ENCODE results near the gene GRM4.
"Not testable (repeated sequence)": the region's sequence is repeated elsewhere in the genome, so short reads cannot be mapped to it uniquely, and the experiment has no call there.

Gene GRM4

DNA sequence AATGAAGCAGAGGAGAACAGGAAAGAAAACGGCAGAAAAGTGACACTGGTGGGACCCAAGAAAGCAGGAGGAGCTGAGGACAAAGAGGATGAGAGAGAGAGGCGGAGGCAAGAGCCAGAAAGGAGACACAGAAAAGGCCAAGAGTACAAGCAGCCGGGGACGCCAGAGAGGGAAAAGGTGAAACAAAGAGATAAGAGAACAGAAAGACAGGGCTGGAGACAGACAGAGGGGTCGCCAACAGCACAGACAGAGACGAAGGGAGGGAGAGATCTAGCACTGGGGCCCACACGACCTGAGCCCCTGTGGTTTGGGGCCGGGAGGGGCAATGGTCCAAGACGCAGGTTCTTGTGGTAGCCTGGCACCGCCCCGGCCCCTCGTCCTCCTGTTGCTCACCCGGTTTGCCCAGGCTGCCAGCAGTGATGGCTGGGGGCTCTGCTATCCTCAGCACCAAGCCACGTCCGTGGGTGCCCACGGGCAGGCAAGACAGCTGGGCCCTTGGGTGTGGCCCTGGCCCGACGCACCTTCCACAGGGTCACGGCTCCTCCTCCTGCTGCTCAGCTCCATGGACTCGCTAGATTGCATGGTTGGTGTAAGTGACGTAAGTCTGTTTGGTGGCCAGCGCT, 123.5 kb downstream of the GRM4 start:
- no peak for DNase-seq (ENCODE audit: low read depth in 2 of 2)

DNA sequence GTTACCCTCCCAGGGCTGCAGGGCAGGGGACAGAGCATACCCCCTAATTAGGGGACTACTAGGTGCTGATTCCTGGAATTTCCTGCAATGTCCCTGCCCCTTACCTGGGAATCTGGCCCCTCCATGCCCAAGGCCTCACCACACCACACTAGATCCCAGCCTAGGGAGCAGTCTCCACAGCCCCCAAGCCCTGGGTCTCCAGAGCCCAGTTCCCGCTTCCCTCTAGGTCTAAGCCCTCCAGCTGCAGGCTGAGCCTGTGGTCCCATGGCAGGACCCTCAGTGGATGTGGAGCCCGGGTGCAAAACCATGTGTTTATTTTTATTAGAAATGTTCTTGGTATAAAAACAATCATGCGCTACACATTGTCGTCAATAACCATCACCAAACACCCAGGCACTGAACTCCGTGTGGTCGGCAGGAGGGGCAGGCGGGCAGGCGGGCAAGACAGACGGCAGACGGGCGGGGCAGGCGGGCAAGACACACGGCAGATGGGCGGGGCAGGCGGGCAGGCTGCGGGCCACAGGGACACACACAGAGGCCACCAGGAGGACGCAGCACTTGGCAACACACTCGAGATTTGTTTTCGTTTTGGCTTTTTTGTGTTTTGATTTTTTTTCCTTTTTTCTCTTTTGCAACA, 124.2 kb downstream of the GRM4 start:
- DNase-seq (ENCODE audit: low read depth in 2 of 2), result no peak

GRCh38 chr6:34020807-34021553, 124.9 kb downstream of the GRM4 start:
- DNase-seq (ENCODE audit: low read depth in 2 of 2), result no peak

DNA sequence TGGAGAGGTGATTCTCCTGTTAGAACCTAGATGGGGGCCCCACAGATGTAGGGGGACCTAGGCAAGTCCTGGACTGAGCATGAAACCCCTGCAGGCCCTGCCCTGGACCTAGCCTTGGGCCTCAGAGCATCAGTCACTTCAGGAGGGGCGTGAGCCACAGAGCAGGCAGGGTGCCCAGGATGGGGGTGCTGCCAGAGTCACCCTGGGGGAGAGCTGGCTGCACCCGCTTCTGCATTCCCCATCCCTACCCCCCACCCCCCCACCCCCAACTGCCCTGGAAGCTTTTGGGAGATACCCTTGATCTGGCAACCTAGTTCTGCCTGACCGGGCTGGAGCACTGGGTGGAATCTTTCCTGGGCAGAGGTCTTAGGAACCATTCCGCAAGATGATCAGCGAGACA, 125.6 kb downstream of the GRM4 start:
- no peak for DNase-seq (ENCODE audit: low read depth in 2 of 2)

DNA sequence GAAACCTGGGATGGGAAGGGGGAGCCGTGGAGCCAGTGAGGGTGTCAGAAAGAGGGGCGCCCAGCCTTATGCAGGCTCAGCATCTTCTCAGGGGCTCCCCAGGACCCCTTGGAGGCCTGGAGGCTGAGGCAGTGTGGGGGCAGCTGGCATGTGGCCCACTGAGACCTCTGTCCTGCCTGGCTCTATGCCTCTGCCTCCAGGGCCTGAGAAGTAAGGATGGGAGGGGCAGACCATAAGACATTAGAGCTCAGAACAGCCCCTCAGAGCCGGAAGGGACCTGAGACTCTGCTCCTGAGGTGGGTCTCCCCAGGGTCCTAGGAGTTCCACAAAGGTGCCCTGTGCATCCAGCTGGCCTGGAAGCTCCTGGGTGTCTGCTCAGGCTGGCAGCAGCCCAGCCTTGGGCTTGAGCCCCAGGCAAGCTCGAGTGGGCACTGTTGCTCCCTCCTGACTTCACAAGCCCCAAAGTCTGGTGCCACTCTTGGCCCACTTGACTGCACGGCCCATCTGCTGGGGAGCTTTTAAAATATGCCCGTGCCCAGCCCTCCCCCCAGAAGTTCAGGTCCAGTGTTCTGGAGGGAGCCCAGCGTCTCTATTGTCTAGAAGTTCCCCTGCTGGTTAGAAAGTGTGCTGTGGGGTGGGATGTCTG, 126.8 kb downstream of the GRM4 start:
- no peak for DNase-seq (ENCODE audit: low read depth in 2 of 2)

DNA sequence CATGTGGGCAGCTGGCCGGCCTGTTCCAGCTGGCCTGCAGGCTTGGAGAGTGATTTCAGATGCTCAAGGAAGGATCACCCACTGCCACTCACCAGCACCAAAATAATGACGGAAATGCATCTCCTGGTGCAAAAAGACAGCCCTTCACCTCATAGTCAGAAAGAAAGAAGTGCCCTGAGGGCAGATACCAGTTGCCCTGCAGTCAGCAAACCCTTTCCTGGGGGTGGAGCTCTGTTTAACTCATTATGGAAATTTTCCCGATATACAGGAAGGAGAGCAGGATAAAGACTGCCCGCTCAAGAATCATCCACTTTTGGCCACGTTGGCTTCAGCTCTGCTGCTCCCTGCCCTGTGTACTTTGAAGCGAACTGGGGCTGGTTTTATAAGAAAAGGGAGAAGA, 127.9 kb downstream of the GRM4 start:
- no peak for DNase-seq (ENCODE audit: low read depth in 2 of 2)

DNA sequence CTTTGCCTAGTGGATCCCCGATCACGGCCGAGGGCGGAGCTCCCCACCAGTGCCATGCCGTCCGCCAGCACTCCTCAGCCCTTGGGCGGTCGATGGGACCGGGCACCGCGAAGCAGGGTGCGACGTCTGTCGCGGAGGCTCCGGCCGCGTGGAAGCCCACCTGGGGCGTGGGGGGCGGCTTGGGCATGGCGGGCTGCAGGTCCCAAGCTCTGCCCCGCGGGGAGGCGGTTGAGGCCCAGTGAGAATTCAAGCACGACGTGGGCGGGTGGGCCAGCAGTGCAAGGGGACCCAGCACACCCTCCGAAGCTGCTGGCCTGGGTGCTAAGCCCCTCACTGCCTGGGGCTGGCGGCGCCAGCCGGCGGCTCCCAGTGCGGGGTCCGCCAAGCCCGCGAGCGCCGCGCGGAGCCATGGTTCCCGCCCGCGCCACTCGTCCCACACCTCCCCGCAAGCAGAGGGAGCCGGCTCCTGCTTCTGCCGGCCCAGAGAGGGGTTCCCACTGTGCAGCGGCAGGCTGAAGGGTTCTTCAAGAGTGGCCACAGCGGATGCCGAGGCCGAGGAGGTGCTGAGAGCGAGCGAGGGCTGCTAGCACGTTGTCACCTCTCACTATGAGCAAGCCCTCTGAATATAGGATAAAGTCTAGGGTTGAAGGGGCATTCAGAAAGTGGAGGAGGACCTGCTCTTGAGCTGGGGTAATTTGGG, 128.6 kb downstream of the GRM4 start:
- DNase-seq (ENCODE audit: low read depth in 2 of 2), result no peak

DNA sequence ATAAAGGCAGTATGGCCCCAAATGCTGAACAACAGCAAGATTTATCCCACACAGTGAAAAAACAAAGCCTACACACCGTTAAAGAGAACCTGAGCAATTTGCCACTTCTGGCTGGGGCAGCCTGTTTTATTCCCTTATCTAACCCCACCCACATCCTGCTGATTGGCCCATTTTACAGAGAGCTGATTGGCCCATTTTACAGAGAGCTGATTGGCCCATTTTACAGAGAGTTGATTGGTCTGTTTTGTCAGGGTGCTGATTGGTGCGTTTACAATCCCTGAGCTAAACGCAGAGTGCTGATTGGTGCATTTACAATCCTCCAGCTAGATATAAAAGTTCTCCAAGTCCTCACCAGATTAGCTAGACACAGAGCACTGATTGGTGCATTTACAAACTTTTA, 129.3 kb downstream of the GRM4 start:
- DNase-seq (ENCODE audit: low read depth in 2 of 2), result not testable (repeated sequence)

- DNase-seq (ENCODE audit: low read depth in 2 of 2), result no peak
These were observed 130.3 kb downstream of the GRM4 start for GRCh38 chr6:34015586-34015985.

- no peak for DNase-seq (ENCODE audit: low read depth in 2 of 2)
These were observed 134.6 kb downstream of the GRM4 start for GRCh38 chr6:34011264-34011663.

DNA sequence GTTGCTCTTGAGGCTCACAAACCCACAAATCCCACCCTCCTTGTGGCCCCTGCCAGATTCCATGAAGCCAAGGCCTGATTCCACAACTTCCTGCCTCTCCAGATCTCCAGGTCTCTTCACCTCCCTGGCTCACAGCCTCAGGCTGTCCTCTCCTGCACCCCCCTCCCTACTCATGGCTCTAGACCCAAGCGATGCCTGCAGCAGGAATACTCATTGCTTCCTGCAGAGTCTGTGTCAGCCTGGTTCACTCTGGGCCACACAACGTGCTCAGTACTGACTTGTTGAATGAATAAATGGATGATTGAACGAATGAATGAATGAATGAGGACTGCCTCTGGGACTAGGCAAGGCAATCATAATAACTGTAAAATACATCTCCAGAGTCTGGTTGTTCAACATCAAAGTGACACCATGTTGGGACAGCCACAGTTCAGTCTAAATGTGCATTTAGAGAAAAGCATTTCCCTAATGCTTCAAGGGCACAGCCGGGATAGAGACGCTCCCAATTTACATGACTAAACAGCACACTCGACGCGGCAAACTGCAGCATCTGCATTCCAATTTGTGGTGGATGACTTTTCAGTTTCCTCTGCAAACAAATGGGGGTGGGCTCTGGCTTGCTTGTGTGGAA, 139.9 kb downstream of the GRM4 start:
- no peak for DNase-seq (ENCODE audit: low read depth in 2 of 2)

- DNase-seq (ENCODE audit: low read depth in 2 of 2), result no peak
These were observed 141.2 kb downstream of the GRM4 start for GRCh38 chr6:34004706-34005105.

GRCh38 chr6:34003962-34004361, 141.9 kb downstream of the GRM4 start:
- no peak for DNase-seq (ENCODE audit: low read depth in 2 of 2)

DNA sequence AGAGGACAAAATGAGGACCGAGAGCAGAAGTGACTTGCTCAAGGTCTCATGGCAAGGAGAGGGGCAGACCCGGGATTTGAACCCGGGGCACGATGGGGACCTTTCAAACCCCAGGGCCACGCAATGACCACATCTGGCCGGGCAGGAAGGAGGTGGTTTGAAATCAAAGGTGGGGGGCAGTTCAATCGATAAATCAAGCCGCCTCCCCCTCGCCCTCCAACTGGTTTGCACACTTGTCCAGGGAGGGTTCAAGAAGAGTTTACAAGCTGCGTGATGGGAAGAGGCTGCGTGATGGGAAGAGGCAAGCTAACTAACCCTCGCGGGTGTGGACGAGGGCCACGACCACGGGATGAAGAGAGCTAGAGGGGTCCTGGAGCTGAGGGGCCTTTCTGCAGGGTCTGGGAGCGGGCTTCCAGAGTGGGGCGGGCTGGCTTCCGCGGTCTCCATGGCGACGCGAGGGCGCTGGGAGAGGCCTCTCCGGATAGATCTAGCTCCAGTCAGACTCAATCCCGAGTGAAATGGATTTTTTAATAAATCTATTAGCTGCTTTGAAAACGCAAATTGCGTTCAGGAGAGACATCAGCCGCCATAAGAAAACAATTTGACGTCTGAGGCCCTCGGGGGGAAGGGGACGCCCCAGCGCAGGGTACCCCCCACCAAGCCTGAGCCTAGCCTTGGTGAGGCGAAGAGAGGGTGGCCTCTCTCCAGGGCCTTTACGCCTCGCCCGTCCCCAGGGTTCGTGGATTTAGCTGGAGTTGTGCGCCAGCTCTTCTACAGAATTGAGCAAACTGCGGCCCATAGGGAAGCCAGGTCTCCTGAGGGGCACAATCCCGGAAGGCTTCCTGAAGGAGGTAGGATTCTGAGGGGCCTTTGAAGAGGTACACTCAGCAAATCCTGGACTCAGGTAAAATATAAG, 143.9 kb downstream of the GRM4 start:
- DNase-seq (ENCODE audit: low read depth in 2 of 2), result no peak

GRCh38 chr6:34000281-34000680, 145.6 kb downstream of the GRM4 start:
- no peak for DNase-seq (ENCODE audit: low read depth in 2 of 2)

GRCh38 chr6:33999567-33999966, 146.3 kb downstream of the GRM4 start:
- DNase-seq (ENCODE audit: low read depth in 2 of 2), result no peak

DNA sequence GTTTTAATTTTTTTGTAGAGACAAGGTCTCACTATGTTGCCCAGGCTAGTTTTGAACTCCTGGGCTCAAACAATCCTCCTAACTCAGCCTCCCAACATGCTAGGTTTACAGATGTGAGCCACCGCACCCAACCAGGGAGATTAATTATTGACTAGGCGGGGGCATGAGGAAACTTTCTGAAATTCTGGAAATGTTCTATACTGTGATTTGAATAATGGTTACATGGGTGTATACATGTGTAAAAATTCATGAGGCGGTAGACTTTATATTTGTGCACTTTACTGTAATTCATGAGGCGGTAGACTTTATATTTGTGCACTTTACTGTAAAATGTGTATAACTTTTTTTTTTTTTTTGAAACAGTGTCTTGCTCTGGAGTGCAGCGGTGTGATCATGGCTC, 147.2 kb downstream of the GRM4 start:
- DNase-seq (ENCODE audit: low read depth in 2 of 2), result no peak

GRCh38 chr6:33997265-33997664, 148.6 kb downstream of the GRM4 start:
- DNase-seq (ENCODE audit: low read depth in 2 of 2), result no peak

DNA sequence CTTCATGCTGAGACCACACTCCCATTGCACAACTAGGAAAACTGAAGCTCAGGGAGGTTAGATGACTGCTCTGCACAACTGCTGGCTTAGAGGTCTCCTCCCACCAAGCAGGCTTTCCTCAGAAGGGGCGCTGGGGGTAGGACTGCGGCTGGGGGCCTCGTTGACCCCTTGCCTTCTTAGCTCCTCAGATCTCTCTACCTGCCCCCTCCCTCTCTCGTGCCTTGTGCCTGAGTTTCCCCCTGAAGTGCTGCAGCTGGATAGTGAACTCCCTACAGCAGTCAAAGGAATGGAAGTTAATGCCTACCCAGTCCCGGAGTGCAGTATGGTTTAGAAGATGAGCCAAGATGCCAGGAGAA, 149.8 kb downstream of the GRM4 start:
- no peak for DNase-seq (ENCODE audit: low read depth in 2 of 2)

GRCh38 chr6:33995309-33996119, 150.4 kb downstream of the GRM4 start:
- DNase-seq (ENCODE audit: low read depth in 2 of 2), result no peak
